Naive thymus-derived CD8-positive, alpha-beta T cell (primary cell): Measurements from ENCODE around the gene HERC6. TPM values are rescaled to one million over a fixed set of nuclear protein-coding genes. Genes with fewer than 3 reads are reported as not detected.
A peak's percentile ranks its signal among the peaks of the same experiment; 100 is the strongest.
"Not testable (repeated sequence)": the region's sequence is repeated elsewhere in the genome, so short reads cannot be mapped to it uniquely, and the experiment has no call there.

Experiments used
- ATAC-seq, 2 donors: fragments of 150-1000 bp; cut with Tn5 transposase in 1 of 2; sonication (Bioruptor Pico), chemical (Tn5 transposase) in 1 of 2; 1 replicate in 1 of 2; 2 replicates in 1 of 2; pipeline ENCODE4 v1.10.0; 2021; ENCODE audit warnings: mild to moderate bottlenecking in 2 of 2, moderate library complexity in 2 of 2
- POLR2A ChIA-PET: fragments of 350-600 bp; sonication (Branson Sonifier 250); formaldehyde crosslinking; loops from one replicate; lab custom pipeline; 2021; ENCODE audit warnings: antibody characterized with exemption; lab: Charles Lee
- DNase-seq, 10 donors: peaks; one replicate each; pipeline versions ENCODE4 v3.0.0 to v3.0.0-alpha.2; 2020 to 2022
- H3K27ac Mint-ChIP-seq, 10 donors: one replicate each; pipeline ENCODE4 v1.8.0; 2020 to 2022; ENCODE audit warnings: mild to moderate bottlenecking in 10 of 10, mixed read lengths in 10 of 10, moderate library complexity in 4 of 10, inconsistent platforms in 1 of 10
- H3K27me3 Mint-ChIP-seq, 5 donors: one replicate each; pipeline ENCODE4 v1.8.0; 2021 to 2022; ENCODE audit warnings: mixed read lengths in 5 of 5
- H3K36me3 Mint-ChIP-seq, 3 donors: one replicate each; pipeline ENCODE4 v1.8.0; 2020 to 2022; ENCODE audit warnings: mixed read lengths in 3 of 3, mild to moderate bottlenecking in 2 of 3, inconsistent platforms in 1 of 3
- H3K4me1 Mint-ChIP-seq, 4 donors: one replicate each; pipeline ENCODE4 v1.8.0; 2021 to 2022; ENCODE audit warnings: mixed read lengths in 4 of 4
- H3K4me3 Mint-ChIP-seq, 10 donors: one replicate each; pipeline ENCODE4 v1.8.0; 2020 to 2022; ENCODE audit warnings: mild to moderate bottlenecking in 10 of 10, mixed read lengths in 10 of 10, moderate library complexity in 6 of 10, inconsistent platforms in 1 of 10
- H3K9me3 Mint-ChIP-seq, 9 donors: one replicate each; pipeline ENCODE4 v1.8.0; 2020 to 2022; ENCODE audit warnings: mixed read lengths in 9 of 9, mild to moderate bottlenecking in 3 of 9, inconsistent platforms in 1 of 9, moderate library complexity in 1 of 9
- polyA plus RNA-seq, 3 donors: library from polyadenylated mRNA; unstranded; fragments of 300-500 nt; fragmentation: Illumina TruSeq; gene quantifications; one replicate each; pipeline ENCODE4 v1.2.3, GENCODE V29; 2021
- total RNA-seq, 8 experiments: library from RNA in 2 of 8; stranded (reverse) in 2 of 8; gene quantifications; one replicate each; pipeline ENCODE4 v1.2.3 and lab custom pipeline; 2021 to 2026

HERC6 gene
- total and polyA plus RNA-seq, 5 experiments from 2014 or later: 10.8 to 35.5 (median 18.4) TPM

DNA sequence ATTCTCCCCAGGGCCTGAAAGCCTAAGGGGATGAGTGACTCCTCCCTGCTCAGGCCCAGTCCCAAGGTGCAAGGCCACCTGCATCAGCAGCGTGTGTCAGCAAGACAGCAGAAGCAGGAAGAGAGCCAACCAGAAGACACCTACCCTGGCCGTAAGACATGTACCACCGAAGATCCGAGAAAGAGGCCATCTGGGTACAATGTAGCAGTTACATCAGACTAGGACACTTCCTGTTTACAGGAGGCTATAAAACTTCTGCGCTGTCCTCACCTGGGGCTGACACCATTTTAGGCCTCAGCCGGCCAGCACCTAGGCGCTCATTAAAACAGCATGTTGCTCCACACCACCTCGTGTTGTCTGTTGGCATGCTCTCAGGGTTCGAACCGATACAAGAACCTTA, 19.1 kb upstream of the HERC6 start:
- Mint-ChIP-seq H3K4me1 (no peaks in the 10 kb centered on the region), H3K9me3 (peaks cover 0 to 41% (median 10%) of the 10 kb centered on the region in 9 donors), H3K4me3 (no peak overlapping the region), H3K27ac (no peak overlapping the region), H3K36me3 (peaks cover 2 to 14% (median 13%) of the 10 kb centered on the region in 3 donors), H3K27me3 (peaks cover 0 to 3% (median 0%) of the 10 kb centered on the region in 5 donors)
- DNase-seq (no peak), ATAC-seq (no peak)
- POLR2A ChIA-PET: no interaction called here

DNA sequence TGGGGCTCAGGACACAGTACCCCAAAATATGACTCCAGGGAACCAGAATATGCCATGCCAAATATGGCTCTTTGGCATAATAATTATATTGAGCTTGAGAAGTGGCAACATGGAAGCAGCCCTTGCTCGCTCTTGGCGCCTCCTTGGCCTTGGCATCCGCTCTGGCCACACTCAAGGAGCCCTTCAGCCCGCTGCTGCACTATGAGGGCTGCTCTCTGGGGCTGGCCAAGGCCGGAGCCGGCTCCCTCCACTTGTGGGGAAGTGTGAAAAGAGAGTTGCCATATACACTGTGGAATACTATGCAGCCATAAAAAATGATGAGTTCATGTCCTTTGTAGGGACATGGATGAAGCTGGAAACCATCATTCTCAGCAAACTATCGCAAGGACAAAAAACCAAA, 18.4 kb upstream of the HERC6 start:
- H3K27ac Mint-ChIP-seq: no peak overlapping the region
- POLR2A ChIA-PET: no interaction called here

DNA sequence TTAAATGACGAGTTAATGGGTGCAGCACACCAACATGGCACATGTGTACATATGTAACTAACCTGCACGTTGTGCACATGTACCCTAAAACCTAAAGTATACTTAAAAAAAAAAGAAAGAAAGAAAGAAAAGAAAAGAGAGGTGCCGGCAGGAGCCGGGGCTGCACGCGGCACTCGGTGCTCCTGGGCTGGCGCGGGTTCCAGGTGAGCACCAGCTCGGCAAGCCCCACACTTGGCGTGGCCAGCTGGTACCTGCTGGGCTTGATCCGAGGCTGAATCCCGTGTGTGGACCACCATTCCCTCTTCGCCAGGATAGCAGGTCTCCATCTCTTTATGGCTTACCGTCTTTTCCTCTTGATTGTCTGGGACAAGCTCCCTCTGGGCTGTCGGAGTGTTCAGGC, 17.9 kb upstream of the HERC6 start:
- Mint-ChIP-seq H3K4me1 (no peaks in the 10 kb centered on the region), H3K27ac (no peak overlapping the region), H3K36me3 (peaks cover 2 to 12% (median 11%) of the 10 kb centered on the region in 3 donors), H3K9me3 (peaks cover 0 to 33% (median 9%) of the 10 kb centered on the region in 9 donors), H3K4me3 (no peak overlapping the region), H3K27me3 (peaks cover 0 to 3% (median 0%) of the 10 kb centered on the region in 5 donors)
- DNase-seq (no peak), ATAC-seq (no peak)
- POLR2A ChIA-PET: no interaction called here

More for the DNA sequence above, 18.4 kb upstream of the HERC6 start:
- Mint-ChIP-seq H3K27me3 (peaks cover 0 to 3% (median 0%) of the 10 kb centered on the region in 5 donors), H3K36me3 (peaks cover 2 to 14% (median 12%) of the 10 kb centered on the region in 3 donors), H3K9me3 (peaks cover 0 to 37% (median 9%) of the 10 kb centered on the region in 9 donors), H3K4me1 (no peaks in the 10 kb centered on the region), H3K4me3 (no peak overlapping the region)
- ATAC-seq (no peak), DNase-seq (no peak)

DNA sequence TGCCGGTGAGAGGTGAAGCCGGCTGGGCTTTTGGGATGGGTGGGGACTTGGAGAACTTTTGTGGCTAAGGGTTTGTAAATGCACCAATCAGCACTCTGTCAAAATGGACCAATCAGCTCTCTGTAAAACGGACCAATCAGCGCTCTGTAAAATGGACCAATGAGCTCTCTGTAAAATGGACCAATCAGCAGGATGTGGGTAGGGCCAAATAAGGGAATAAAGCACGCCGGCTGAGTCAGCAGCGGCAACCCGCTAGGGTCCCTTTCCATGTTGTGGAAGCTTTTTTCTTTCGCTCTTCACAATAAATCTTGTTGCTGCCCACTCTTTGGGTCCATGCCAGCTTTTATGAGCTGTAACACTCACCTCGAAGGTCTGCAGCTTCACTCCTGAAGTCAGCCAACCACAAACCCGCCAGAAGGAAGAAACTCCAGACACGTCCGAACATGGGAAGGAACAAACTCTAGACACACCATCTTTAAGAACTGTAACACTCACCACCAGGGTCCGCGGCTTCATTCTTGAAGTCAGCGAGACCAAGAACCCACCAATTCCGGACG, 17.4 kb upstream of the HERC6 start:
- H3K27ac Mint-ChIP-seq, DNase-seq, H3K27me3 Mint-ChIP-seq, POLR2A ChIA-PET, H3K4me3 Mint-ChIP-seq, ATAC-seq, H3K4me1 Mint-ChIP-seq: not testable (repeated sequence)
- Mint-ChIP-seq H3K36me3 (peaks cover 2 to 12% (median 10%) of the 10 kb centered on the region in 3 donors), H3K9me3 (peaks cover 0 to 28% (median 9%) of the 10 kb centered on the region in 9 donors)

DNA sequence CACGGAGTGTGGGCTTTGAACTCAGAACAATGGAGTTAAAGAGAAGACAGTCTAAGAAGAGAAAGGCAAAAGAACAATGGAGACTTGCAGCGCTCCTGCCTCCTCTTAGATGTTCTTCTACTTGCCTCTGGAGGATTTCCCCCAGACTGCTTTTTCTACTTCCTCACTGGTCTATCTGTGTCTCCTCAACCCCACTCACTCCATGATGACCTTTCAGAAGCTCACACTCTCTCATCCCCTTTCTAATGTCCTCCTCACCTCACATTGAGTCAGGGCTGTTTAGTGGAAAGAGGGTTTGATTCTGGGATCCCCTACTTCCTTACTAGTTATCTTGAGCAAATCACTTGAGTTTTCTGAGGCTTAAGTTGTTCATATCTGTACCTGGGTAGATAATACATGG, 12.2 kb upstream of the HERC6 start:
- H3K36me3 Mint-ChIP-seq: peaks cover 2 to 12% (median 10%) of the 10 kb centered on the region in 3 donors
- H3K4me3 Mint-ChIP-seq: no peak overlapping the region
- H3K27ac Mint-ChIP-seq: no peak overlapping the region
- peaks cover 0 to 3% (median 0%) of the 10 kb centered on the region in 5 donors for H3K27me3 Mint-ChIP-seq
- H3K9me3 Mint-ChIP-seq: peaks cover 0 to 22% (median 6%) of the 10 kb centered on the region in 9 donors
- ATAC-seq: no peak
- H3K4me1 Mint-ChIP-seq: peaks cover 0 to 2% (median 0%) of the 10 kb centered on the region in 4 donors
- DNase-seq: no peak
- POLR2A ChIA-PET: no interaction called here

DNA sequence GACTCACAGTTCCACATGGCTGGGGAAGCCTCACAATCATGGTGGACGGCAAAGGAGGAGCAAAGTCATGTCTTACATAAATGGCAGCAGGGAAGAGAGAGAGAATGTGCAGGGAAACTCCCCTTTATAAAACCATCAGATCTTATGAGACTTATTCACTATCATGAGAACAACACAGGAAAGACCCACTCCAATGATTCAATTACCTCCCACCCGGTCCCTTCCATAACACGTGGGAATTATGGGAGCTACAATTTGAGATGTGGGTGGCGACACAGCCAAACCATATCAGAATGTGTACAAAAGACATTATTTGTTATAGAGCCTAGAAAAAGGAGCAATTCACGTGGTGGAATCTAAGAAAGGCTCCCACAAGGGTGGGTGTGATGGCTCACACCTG, 10.8 kb upstream of the HERC6 start:
- Mint-ChIP-seq H3K36me3 (peaks cover 2 to 12% (median 10%) of the 10 kb centered on the region in 3 donors), H3K4me1 (peaks cover 0 to 2% (median 0%) of the 10 kb centered on the region in 4 donors), H3K27ac (peak overlapping the region in 2 of 10 donors; percentile 14 to 68), H3K4me3 (no peak overlapping the region), H3K27me3 (peaks cover 0 to 3% (median 0%) of the 10 kb centered on the region in 5 donors), H3K9me3 (peaks cover 0 to 12% (median 5%) of the 10 kb centered on the region in 9 donors)
- DNase-seq: no peak
- POLR2A ChIA-PET: no interaction called here
- no peak for ATAC-seq

DNA sequence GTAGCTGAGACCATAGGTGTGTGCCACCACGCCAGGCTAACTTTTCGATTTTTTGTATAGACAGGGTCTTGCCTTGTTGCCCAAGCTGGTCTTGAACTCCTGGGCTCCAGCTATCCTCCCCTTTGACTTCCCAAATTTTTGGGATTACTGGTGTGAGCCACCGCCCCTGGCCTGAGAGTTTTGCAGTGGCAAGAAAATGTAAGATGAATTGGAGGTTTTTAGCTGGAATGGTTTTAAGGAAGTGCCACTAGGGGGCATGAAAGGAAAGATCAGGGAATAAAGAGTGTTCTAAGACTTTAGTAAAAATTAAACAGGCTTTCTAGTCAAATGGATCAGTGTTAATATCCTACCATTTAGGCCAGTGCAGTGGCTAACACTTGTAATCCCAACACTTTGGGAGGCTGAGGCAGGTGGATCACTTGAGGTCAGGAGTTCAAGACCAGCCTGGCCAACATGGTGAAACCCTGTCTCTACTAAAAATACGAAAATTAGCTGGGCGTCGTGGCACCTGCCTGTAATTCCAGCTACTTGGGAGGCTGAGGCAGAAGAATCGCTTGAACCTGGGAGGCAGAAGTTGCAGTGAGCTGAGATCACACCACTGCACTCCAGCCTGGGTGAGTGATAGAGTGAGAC, 9.4 kb upstream of the HERC6 start:
- DNase-seq: peak in 2 of 10 donors; percentile 27 to 28
- H3K9me3 Mint-ChIP-seq, H3K27ac Mint-ChIP-seq, H3K4me3 Mint-ChIP-seq, POLR2A ChIA-PET, H3K36me3 Mint-ChIP-seq, ATAC-seq, H3K4me1 Mint-ChIP-seq, H3K27me3 Mint-ChIP-seq: not testable (repeated sequence)

DNA sequence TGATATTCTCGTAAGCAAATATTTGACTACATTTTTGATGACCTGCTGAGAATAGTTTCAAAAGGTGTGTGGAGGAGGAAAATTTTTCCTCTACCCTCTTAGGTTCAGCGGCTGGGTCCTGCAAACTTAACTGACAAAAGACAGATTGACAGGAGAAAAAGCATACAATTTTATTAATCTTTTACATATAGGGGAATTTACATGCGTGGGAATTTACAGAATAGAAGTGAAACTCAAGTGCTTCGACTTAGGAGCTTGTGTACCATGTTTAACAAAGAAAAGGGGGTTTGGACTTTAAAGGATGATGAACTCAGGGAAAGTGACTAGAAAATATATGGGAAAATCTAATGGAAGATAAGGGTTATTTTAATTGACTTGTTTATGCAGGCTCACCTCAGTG, 2.5 kb downstream of the HERC6 start:
- H3K27ac Mint-ChIP-seq: peak overlapping the region in 9 of 10 donors; percentile 31 to 99 (median 87)
- no peaks in the 10 kb centered on the region for H3K27me3 Mint-ChIP-seq
- DNase-seq: no peak
- H3K4me3 Mint-ChIP-seq: peak overlapping the region in 7 of 10 donors; percentile 25 to 84 (median 51)
- ATAC-seq: no peak
- H3K9me3 Mint-ChIP-seq: peaks cover 0 to 2% (median 0%) of the 10 kb centered on the region in 9 donors
- H3K36me3 Mint-ChIP-seq: peaks cover 0 to 20% (median 18%) of the 10 kb centered on the region in 3 donors
- peaks cover 16 to 48% (median 40%) of the 10 kb centered on the region in 4 donors for H3K4me1 Mint-ChIP-seq
- POLR2A ChIA-PET: interaction anchor here (1.1 to 1.2 kb wide), 2 partner anchors 75 to 97 kb away, joined by 12 to 22 read pairs; partner anchors contain the start of genes HERC5 and PPM1K

DNA sequence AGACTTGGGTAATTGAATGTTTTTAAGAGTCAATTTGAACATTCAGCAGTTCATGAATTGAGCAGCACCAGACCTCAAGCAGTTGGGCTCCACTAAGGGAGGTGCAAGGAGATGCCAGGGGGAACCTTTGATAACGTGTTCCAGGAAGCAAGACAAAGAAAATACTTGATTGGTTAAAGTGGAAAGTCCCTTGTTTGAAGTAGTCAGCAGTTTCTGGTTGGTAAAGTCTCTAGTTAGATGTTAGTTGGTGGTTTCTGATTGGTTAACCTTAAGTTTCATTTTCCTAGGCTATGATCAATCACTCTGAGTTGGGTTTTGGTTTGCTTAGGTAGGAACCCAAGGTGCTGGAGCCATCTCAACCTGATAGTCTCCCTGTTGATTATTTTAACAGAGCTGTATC, 4.0 kb downstream of the HERC6 start:
- ATAC-seq (peak; percentile 59 to 77), DNase-seq (peak in 9 of 10 donors; percentile 10 to 75 (median 35))
- Mint-ChIP-seq H3K4me3 (peak overlapping the region; percentile 34 to 82 (median 66)), H3K27ac (peak overlapping the region; percentile 35 to 99 (median 88)), H3K36me3 (peaks cover 0 to 31% (median 27%) of the 10 kb centered on the region in 3 donors), H3K9me3 (peaks cover 0 to 2% (median 0%) of the 10 kb centered on the region in 9 donors), H3K27me3 (no peaks in the 10 kb centered on the region), H3K4me1 (peaks cover 13 to 47% (median 37%) of the 10 kb centered on the region in 4 donors)
- POLR2A ChIA-PET: no interaction called here

DNA sequence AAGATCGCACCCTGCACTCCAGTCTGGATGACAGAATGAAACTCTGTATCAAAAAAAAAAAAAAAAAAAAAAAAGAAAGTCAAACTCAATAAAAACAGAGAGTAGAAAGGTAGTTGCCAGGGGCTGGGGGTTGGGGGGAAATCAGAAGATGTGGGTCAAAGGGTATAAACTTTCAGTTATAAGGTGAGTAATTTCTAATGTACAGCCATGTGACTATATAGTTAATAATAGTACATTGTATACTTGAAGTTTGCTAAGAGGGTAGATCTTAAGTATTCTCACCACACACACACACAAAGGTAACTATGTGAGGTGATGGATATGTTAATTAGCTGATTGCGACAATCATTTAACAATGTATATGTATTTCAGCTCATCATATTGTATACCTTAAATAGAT, 11.5 kb downstream of the HERC6 start:
- Mint-ChIP-seq H3K4me3 (no peak overlapping the region), H3K4me1 (peaks cover 0 to 8% (median 2%) of the 10 kb centered on the region in 4 donors), H3K27me3 (no peaks in the 10 kb centered on the region), H3K36me3 (peaks cover 6 to 78% (median 48%) of the 10 kb centered on the region in 3 donors), H3K27ac (no peak overlapping the region), H3K9me3 (no peaks in the 10 kb centered on the region)
- no peak for ATAC-seq
- DNase-seq: no peak
- POLR2A ChIA-PET: interaction anchor here (0.7 kb wide), 2 partner anchors 65 to 107 kb away, joined by 7 to 8 read pairs; no protein-coding TSS in a partner anchor

DNA sequence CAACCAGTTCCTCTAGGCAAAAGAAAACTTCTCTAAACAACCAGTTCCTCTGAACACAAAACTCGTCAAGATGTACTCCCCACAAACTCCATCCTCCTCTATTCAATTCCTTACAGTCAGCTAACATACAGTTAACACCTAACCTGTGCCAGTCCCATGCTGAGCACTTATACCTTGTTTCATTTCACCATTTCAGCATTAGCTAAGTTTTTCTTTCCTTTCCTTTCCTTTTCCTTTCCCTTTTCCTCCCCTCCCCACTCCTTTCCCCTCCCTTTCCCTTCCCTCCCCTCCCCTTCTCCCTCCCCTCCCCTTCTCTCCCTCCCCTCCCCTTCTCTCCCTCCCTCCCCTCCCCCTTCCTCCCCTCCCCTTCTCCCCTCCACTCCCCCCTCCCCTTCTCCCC, 13.1 kb downstream of the HERC6 start:
- POLR2A ChIA-PET: no interaction called here
- H3K36me3 Mint-ChIP-seq: peaks cover 6 to 77% (median 40%) of the 10 kb centered on the region in 3 donors
- ATAC-seq: no peak
- H3K27ac Mint-ChIP-seq: no peak overlapping the region
- DNase-seq: no peak
- H3K27me3 Mint-ChIP-seq: no peaks in the 10 kb centered on the region
- H3K4me1 Mint-ChIP-seq: peaks cover 0 to 8% (median 2%) of the 10 kb centered on the region in 4 donors
- no peaks in the 10 kb centered on the region for H3K9me3 Mint-ChIP-seq
- no peak overlapping the region for H3K4me3 Mint-ChIP-seq

DNA sequence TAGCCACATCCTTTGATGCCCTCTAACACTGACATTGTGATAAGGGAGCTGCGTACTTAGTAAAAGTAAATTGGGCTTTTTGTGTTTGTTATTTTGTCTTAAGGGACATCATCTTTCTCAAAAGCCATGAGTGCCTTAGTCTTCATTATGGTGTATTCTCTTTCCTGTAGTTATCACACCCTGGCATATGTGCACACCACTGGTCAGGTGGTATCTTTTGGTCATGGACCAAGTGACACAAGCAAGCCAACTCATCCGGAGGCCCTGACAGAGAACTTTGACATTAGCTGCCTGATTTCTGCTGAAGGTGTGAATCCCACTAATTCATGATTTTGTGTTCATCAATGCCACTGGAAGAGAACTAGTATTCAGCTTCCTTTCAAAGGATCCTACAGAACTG, 18.0 kb downstream of the HERC6 start:
- Mint-ChIP-seq H3K4me1 (peaks cover 0 to 2% (median under 1%) of the 10 kb centered on the region in 4 donors), H3K36me3 (peaks cover 6 to 73% (median 34%) of the 10 kb centered on the region in 3 donors), H3K4me3 (no peak overlapping the region), H3K27me3 (no peaks in the 10 kb centered on the region), H3K27ac (no peak overlapping the region), H3K9me3 (no peaks in the 10 kb centered on the region)
- POLR2A ChIA-PET: no interaction called here
- ATAC-seq: no peak
- no peak for DNase-seq

DNA sequence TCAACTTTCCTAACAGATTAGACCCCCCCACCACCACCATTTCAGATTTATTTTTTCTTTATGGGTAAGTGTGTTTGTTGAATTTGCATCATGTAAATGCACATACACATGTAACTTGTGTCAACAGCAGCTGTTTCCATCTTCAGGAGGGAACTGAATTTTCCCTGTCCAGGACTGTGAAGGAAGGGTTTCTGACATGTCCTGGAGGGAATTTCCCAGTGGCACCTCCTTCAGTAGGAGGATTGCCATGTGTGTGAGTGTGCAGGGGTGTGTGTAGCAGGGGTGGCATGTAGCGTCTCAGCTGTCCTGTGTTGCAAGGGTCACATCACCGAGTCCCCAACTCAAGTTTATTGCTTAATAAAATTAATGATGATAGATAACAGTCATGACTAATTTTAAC, 19.7 kb downstream of the HERC6 start:
- H3K4me3 Mint-ChIP-seq: no peak overlapping the region
- POLR2A ChIA-PET: interaction anchor here (0.5 kb wide), 1 partner anchor 14 kb away, joined by 5 read pairs; no protein-coding TSS in a partner anchor

More for the DNA sequence above, 19.7 kb downstream of the HERC6 start:
- Mint-ChIP-seq H3K36me3 (peaks cover 5 to 60% (median 25%) of the 10 kb centered on the region in 3 donors), H3K27ac (no peak overlapping the region), H3K9me3 (no peaks in the 10 kb centered on the region), H3K4me1 (peaks cover 0 to 2% (median under 1%) of the 10 kb centered on the region in 4 donors), H3K27me3 (no peaks in the 10 kb centered on the region)
- DNase-seq (no peak), ATAC-seq (no peak)
